SW 1271 (cell line): ENCODE data around the gene SIK3.
"Not testable (repeated sequence)": the region's sequence is repeated elsewhere in the genome, so short reads cannot be mapped to it uniquely, and the experiment has no call there.

Experiments used
- DNase-seq, 2 experiments: peaks; one replicate each; lab custom pipeline; 2025; lab: John Stamatoyannopoulos, UW

Gene SIK3

GRCh38 chr11:117076941-117077691 is 21.1 kb downstream of the SIK3 start:
- no peak for DNase-seq

- peak in 1 of 2 experiments; percentile 18 for DNase-seq
Measured at GRCh38 chr11:117075186-117075585, 23.0 kb downstream of the SIK3 start.

GRCh38 chr11:117074119-117074518 is 24.1 kb downstream of the SIK3 start:
- no peak for DNase-seq

GRCh38 chr11:117073539-117073938 is 24.7 kb downstream of the SIK3 start:
- no peak for DNase-seq

DNA sequence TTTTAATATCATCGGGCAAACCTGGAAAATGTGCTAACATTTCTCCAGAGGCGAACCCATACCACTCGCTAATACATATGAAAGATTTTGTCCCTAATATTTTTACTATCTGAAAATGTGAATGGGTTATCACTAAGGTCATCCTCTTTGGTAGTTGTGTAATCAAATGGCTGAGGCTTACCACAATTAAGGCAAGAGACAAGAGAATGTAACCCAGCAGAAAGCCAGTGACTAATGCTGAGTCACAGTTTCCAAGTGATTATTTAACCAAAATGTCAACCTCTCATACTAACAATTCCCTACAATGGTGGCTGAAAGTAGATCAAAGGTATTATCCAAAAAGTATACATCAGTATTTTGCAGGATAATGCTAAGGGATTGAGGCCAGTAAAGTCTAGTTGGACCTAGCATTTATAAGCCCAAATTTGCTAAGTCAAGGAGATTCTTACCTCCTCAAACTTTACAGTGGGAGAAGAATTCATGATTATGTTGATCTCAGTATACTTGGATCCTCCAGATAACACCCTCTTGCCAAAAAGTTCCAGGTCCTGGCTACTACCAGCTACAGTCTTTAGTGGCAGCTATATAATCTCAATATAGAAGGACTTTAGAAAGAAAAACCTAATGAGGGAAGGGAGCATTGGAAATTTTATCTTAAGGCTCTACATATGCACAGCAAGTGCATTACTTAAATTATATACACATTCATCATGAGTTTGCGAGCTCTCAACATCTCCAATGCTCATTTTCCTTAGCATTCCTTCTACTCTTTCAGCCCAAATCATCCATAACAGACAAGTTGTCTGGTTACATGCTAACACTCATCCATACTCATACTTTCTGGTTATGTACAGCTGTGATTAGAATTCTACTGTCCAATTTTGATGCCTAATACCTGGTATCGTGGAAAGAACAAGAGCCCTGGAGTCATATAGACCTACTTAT is 25.4 kb downstream of the SIK3 start:
- DNase-seq, result peak; percentile 29 to 86

- no peak for DNase-seq
Measured at GRCh38 chr11:117071344-117071787, 26.9 kb downstream of the SIK3 start.

DNA sequence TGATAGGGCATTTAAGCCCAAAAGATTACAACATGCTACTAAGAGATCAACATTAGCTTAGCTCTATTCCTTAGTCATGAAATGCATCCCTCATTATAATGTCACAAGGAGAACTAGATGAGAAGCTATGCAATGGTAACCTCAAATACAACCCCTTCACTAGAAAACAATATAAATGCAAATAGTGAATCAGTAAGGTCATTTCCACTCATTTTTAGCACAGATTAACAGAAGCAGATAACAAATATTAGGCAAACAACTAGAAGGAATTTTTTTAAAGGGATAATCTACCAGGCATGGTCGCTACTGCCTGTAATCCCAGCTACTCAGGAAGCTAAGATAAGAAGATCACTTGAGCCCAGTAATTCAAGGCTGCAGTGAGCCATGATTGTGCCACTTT is 28.2 kb downstream of the SIK3 start:
- no peak for DNase-seq

GRCh38 chr11:117068303-117068860 is 29.8 kb downstream of the SIK3 start:
- DNase-seq, result no peak

DNA sequence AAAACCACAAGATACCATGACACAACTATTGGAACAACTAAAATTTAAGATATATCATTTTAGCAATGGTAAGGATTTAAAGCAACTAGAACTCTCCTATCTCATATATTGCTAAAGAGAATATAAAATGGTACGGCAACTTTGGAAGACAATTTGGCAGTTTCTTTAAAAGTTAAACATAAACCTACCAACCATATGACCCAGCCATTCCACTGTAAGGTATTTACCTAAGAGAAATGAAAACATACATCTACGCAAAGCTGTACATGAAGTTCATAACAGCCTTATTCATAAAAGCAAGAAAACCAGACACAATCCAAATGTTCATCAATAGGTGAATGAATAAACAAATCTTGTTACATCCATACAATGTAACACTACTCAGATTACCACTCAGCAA is 31.3 kb downstream of the SIK3 start:
- no peak for DNase-seq

GRCh38 chr11:117064275-117064674 is 34.0 kb downstream of the SIK3 start:
- no peak for DNase-seq

GRCh38 chr11:117062498-117062897 is 35.7 kb downstream of the SIK3 start:
- no peak for DNase-seq

GRCh38 chr11:117061256-117061655 is 37.0 kb downstream of the SIK3 start:
- no peak for DNase-seq

- no peak for DNase-seq
Measured at GRCh38 chr11:117059611-117060148, 38.5 kb downstream of the SIK3 start.

- no peak for DNase-seq
Measured at GRCh38 chr11:117058761-117059261, 39.4 kb downstream of the SIK3 start.

DNA sequence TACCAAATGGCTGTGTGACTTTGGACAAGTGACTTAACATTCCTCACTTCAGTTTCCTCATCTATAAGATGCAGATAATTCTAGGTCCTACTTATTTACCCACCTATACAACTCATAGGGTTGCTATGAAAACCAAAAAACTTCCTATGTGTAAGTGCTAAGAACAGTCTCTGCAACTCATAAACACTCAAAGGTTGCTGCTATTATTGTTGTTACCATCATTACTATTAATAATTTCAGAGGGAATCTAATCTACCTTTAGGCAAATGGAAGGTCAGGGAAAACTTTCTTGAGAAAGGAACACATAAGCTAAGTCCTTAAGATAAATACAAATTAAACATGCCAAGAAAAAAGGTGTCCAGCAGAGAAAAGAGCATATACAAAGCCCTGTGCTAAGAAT is 40.5 kb downstream of the SIK3 start:
- no peak for DNase-seq

DNA sequence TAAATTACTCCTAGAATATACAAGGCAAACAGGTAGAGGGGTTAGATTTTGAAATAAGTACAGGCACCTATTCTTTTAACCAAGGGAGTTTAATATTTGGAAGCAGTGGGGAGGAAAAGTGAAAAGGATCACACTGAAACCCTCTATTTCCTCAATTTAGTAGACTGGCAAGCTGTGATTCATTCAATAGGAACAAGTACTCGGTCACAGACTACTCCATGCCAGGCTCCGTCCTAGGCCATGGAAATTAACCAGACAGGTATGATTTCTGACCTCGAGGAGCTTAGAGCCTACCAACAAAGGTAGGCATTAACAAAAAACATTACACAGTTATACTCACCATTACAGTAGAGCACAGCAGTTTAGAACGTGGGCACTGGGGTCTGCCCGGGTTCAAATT is 40.9 kb downstream of the SIK3 start:
- DNase-seq, result no peak

- DNase-seq, result no peak
Measured at GRCh38 chr11:117055469-117055868, 42.8 kb downstream of the SIK3 start.

DNA sequence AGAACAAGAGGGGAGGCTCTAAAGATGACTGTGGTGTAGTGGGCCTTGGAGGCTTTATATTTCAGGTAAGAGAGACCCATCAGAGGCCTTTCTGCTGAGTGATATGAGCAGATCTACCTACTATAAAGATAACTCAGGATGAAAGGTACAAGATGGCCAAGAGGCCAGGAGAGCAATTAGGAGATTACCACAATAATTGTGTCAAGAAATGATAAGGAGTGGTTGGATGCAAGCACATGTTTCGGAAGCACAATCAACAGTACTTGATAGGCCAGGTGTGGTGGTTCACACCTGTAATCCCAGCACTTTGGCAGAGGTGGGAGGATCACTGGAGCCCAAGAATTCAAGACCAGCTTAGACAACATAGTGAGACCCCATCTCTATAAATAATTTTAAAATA is 43.8 kb downstream of the SIK3 start:
- no peak for DNase-seq

DNA sequence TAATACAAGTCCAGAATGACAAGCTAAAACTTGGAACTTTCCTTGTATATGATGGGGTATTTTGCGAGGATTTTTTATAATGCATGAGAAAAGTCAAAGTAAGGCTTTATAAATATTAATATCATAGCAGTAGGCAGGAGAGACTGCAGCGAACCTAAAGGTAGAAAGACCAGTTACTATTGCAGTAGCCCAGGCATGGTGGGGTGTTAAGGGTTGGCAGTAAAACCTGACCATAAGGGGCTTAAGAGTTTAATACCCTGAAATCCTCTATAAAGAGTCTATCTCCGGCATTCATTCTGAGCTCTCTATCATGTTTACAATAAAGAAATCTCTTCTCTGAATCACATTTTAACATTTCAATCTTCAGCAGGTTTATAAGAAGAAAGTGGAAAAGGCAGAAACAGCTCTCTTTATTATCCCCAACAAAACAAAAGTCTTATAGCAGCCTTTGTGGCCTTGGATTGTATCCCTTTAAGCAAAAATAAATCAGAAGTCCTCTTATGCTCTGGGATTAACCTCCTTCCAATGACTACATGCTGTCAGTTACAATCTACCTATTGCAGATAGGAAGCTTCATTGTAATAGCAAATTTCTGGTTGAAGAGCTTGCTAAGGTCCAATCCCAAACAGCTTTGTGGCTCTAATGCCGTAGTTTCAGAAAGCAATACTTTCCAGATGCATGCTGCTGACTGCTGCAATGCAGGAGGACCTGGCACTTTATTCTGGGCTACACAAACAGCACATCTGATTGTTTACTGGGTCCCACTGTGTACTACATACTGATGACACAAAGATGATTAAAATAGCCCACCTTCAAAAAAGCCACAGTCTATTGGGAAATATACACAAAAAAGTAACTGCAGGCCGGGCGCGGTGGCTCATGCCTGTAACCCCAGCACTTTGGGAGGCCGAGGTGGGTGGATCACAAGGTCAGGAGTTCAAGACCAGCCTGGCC is 45.8 kb downstream of the SIK3 start:
- DNase-seq, result no peak

- not testable (repeated sequence) for DNase-seq
Measured at GRCh38 chr11:117050121-117050520, 48.1 kb downstream of the SIK3 start.

DNA sequence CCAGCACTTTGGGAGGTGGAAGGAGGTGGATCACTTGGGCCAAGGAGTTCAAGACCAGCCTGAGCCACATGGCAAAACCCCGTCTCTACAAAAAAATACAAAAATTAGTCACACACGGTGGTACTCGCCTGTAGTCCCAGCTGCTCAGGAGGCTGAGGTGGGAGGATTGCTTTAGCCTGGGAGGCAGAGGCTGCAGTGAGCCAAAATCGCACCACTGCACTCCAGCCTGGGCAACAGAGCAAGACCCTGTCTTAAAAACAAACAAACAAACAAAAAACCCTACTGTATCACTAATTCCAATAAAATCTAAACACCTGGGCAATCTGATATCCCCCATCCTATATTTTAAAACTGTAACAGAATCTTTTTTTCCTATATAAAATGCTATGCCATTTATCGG is 51.6 kb downstream of the SIK3 start:
- DNase-seq, result not testable (repeated sequence)
